Heart right ventricle (tissue), 16 donors: ENCODE data around the gene NSUN6. TPM values are rescaled to one million over a fixed set of nuclear protein-coding genes. Genes with fewer than 3 reads are reported as not detected.

ENCODE experiments used
- ATAC-seq, 8 donors: fragments of 200-7000 bp; cut with Tn5 transposase; one replicate each; pipeline ENCODE4 v1.9.1; 2020; ENCODE audit warnings: mild to moderate bottlenecking in 8 of 8, moderate library complexity in 8 of 8, moderate number of reproducible peaks in 1 of 8
- DNase-seq, 2 donors: peaks; one replicate each; pipeline ENCODE4 v3.0.0-alpha.2; 2020
- H3K27ac ChIP-seq, 10 donors: fragments of 200-600 bp; sonication (generic) in 2 of 10; one replicate each; pipeline versions ENCODE4 v1.5.0 to v1.8.0; 2020 to 2022; ENCODE audit warnings: mild to moderate bottlenecking in 3 of 10
- H3K27me3 ChIP-seq, 7 donors: fragments of 200-600 bp; one replicate each; pipeline ENCODE4 v1.8.0; 2021 to 2022; ENCODE audit warnings: mild to moderate bottlenecking in 2 of 7
- H3K36me3 ChIP-seq, 9 donors: fragments of 200-600 bp; sonication (generic) in 1 of 9; one replicate each; pipeline versions ENCODE4 v1.5.0 to v1.8.0; 2020 to 2022; ENCODE audit warnings: mild to moderate bottlenecking in 2 of 9
- H3K4me1 ChIP-seq, 9 donors: fragments of 200-600 bp; sonication (generic) in 1 of 9; one replicate each; pipeline versions ENCODE4 v1.5.0 to v1.8.0; 2020 to 2022; ENCODE audit warnings: mild to moderate bottlenecking in 4 of 9
- H3K4me3 ChIP-seq, 10 donors: fragments of 200-600 bp; sonication (generic) in 2 of 10; one replicate each; pipeline versions ENCODE4 v1.5.0 to v1.8.0; 2020 to 2022; ENCODE audit warnings: mild to moderate bottlenecking in 7 of 10, moderate library complexity in 2 of 10
- H3K9me3 ChIP-seq, 11 donors: fragments of 200-600 bp in 10 of 11; sonication (generic) in 2 of 11; one replicate each; pipeline versions ENCODE4 v1.5.0 to v1.8.0; 2013 to 2022; ENCODE audit warnings: mild to moderate bottlenecking in 2 of 11, control low read depth in 1 of 11, moderate library complexity in 1 of 11
- CTCF ChIP-seq, 9 donors: fragments of 200-600 bp; sonication (generic) in 2 of 9; IDR thresholded peaks; one replicate each; pipeline versions ENCODE4 v1.5.0 to v1.8.0; 2021 to 2022; ENCODE audit warnings: antibody characterized with exemption in 9 of 9, mild to moderate bottlenecking in 5 of 9, moderate library complexity in 1 of 9
- WGBS, 2 donors: extraction: QIAGEN DNeasy Blood & Tissue Kit; methylation state at CpG; one replicate each; pipeline ENCODE4 v1.1.7; 2013; ENCODE audit warnings: inconsistent platforms in 1 of 2; 5-methylcytosine and 5-hydroxymethylcytosine counted together
- intact Hi-C, 10 donors: fragments of 100-400 bp; cut with DNase I; formaldehyde crosslinking; loops; one replicate each; pipeline versions ENCODE4 v1.11.1 to v1.14.2; 2022
- polyA plus RNA-seq, 2 donors: library from polyadenylated mRNA; stranded (reverse); fragments of 200-250 nt; gene quantifications; one replicate each; pipeline ENCODE4 v1.2.3, GENCODE V29; 2013
- total RNA-seq, 10 donors: library from RNA; stranded (reverse); fragmentation: NEBNext Ultra II Directional in 3 of 10; extraction: Animal tissue kit (Norgen Biotek cat#: 25700) in 3 of 10; gene quantifications; one replicate each; pipeline versions ENCODE4 v1.2.1 to v1.2.4, GENCODE V29; 2021 to 2023
- donor health status: Arrhythmogenic right ventricular cardiomyopathy.
- donor health status: ischemic (EF 13 %, LVEDD 7.1; RV severe dilation, severe dysfunction).
- donor health status: healthy with polysubstance abuse.
- donor health status: DM: no; HTN: yes; CAD: no.
- donor health status: DM: no; HTN: no; CAD: no.
- donor health status: ischemic (EF 25% LVEDD 6.9; RV normal size, moderate dysfunction).
- donor health status: ischemic (EF 25% LVEDD 5.7; RV mildly dilated, moderate dysfunction).
- donor health status: healthy.
- donor health status: DM: yes; HTN: yes; CAD: no.
- donor health status: Ischemic cardiomyopathy.
- donor health status: ischemic (EF 35%, LVEDD 5.7; RV mildly dilated, moderate dysfunction).
- donor health status: nonischemic (EF 11% LVEDD 7.7; RV severe dilation, severe dysfunction).
- donor health status: DM: yes; HTN: yes; CAD: no.
- donor health status: PGD.
- donor health status: ischemic (EF 29% LVEDD 5.4; RV normal size, mild dysfunction).
- donor health status: nonischemic (EF 23%, LVEDD 6.1; RV moderate dilation, normal function).

The NSUN6 gene
- total and polyA plus RNA-seq, 12 donors, result 4.9 to 13.5 (median 8.7) TPM

- Histone ChIP-seq H3K4me3 (peak overlapping the region; percentile 61 to 97 (median 92)), H3K27me3 (no peaks in the 10 kb centered on the region), H3K27ac (peak overlapping the region; percentile 90 to 99 (median 98)), H3K36me3 (no peaks in the 10 kb centered on the region), H3K9me3 (no peaks in the 10 kb centered on the region), H3K4me1 (peaks cover 0 to 50% (median 33%) of the 10 kb centered on the region in 9 donors)
- intact Hi-C loops, result loop anchor here in 1 of 10 donors (1.0 kb wide), 1 partner anchor 9 kb away; the partner anchor contains the start of gene NSUN6
- 1% methylated on average over 23 of the region's 23 CpGs for WGBS, 2 donors
- DNase-seq (no peak), ATAC-seq (peak in 5 of 8 donors; percentile 1 to 4 (median 2))
- TF ChIP-seq CTCF (IDR thresholded peaks at IDR 0.05), result no peak
Measured at GRCh38 chr10:18659819-18660535, 8.6 kb upstream of the NSUN6 start.

GRCh38 chr10:18659125-18659818 lies 7.9 kb upstream of the NSUN6 start, which contains the start of gene ARL5B:
TSS of gene ARL5B (plus strand) at chr10:18659431. CDS start at chr10:18659638, 207 bp downstream.
- intact Hi-C loops, result loop anchor here in 1 of 10 donors (1.0 kb wide), 1 partner anchor 8 kb away; the partner anchor contains the start of gene NSUN6
- no peaks in the 10 kb centered on the region for H3K27me3 ChIP-seq
- peak within 1 kb of the TSS; percentile 61 to 97 (median 92) for H3K4me3 ChIP-seq
- WGBS, 2 donors, result 0% methylated on average over 72 of the region's 72 CpGs
- no peaks in the 10 kb centered on the region for H3K9me3 ChIP-seq
- ATAC-seq (peak; percentile 99 to 100 (median 99)), DNase-seq (peak; percentile 98 to 99)
- H3K4me1 ChIP-seq, result peaks cover 0 to 47% (median 32%) of the 10 kb centered on the region in 9 donors
- H3K36me3 ChIP-seq, result peaks cover 0 to 6% (median 0%) of the 10 kb centered on the region in 9 donors
- peak in 1 of 9 donors; percentile 25 for TF ChIP-seq CTCF (IDR thresholded peaks at IDR 0.05)
- peak within 1 kb of the TSS; percentile 90 to 99 (median 98) for H3K27ac ChIP-seq

- H3K27me3 ChIP-seq, result no peaks in the 10 kb centered on the region
- 12 to 14% methylated on average over 23 of the region's 23 CpGs for WGBS, 2 donors
- H3K9me3 ChIP-seq, result no peaks in the 10 kb centered on the region
- no peak for TF ChIP-seq CTCF (IDR thresholded peaks at IDR 0.05)
- H3K4me1 ChIP-seq, result peaks cover 0 to 47% (median 32%) of the 10 kb centered on the region in 9 donors
- intact Hi-C loops, result loop anchor here in 1 of 10 donors (1.0 kb wide), 1 partner anchor 7 kb away; the partner anchor contains the start of gene NSUN6
- peak in 6 of 8 donors; percentile 0 to 36 (median 4) for ATAC-seq
- H3K36me3 ChIP-seq, result peaks cover 0 to 13% (median 0%) of the 10 kb centered on the region in 9 donors
- peak overlapping the region; percentile 90 to 99 (median 98) for H3K27ac ChIP-seq
- H3K4me3 ChIP-seq, result peak overlapping the region; percentile 61 to 97 (median 92)
- DNase-seq, result peak in 1 of 2 donors; percentile 24
Measured at GRCh38 chr10:18658271-18659124, 7.1 kb upstream of the NSUN6 start.
